Activated CD8-positive, alpha-beta memory T cell treated with anti-CD3 and anti-CD28 coated beads, Interleukin-2, amount 10 ng/mL, durations not matched to agents 7 days and 5 days (primary cell): ENCODE measurements around the gene MESD. TPM values are rescaled to one million over a fixed set of nuclear protein-coding genes. Genes with fewer than 3 reads are reported as not detected.

Source experiments
- ATAC-seq: fragments of 150-1000 bp; cut with Tn5 transposase; one replicate; pipeline ENCODE4 v1.10.0; 2021; ENCODE audit warnings: moderate library complexity
- CTCF ChIA-PET: fragments of 350-600 bp; sonication (Branson Sonifier 250); formaldehyde crosslinking; loops from one replicate; lab custom pipeline; 2021; ENCODE audit warnings: antibody characterized with exemption; lab: Charles Lee
- DNase-seq: peaks from one replicate; pipeline ENCODE4 v3.0.0-alpha.2; 2020
- H3K27ac Mint-ChIP-seq: one replicate; pipeline ENCODE4 v1.8.0; 2021; ENCODE audit warnings: mild to moderate bottlenecking, mixed read lengths
- H3K27me3 Mint-ChIP-seq: one replicate; pipeline ENCODE4 v1.8.0; 2021; ENCODE audit warnings: mixed read lengths
- H3K36me3 Mint-ChIP-seq: one replicate; pipeline ENCODE4 v1.8.0; 2021; ENCODE audit warnings: mild to moderate bottlenecking, mixed read lengths
- H3K4me1 Mint-ChIP-seq: one replicate; pipeline ENCODE4 v1.8.0; 2021; ENCODE audit warnings: mixed read lengths
- H3K4me3 Mint-ChIP-seq: one replicate; pipeline ENCODE4 v1.8.0; 2021; ENCODE audit warnings: mild to moderate bottlenecking, moderate library complexity, mixed read lengths
- H3K9me3 Mint-ChIP-seq: one replicate; pipeline ENCODE4 v1.8.0; 2022; ENCODE audit warnings: low read depth, mixed read lengths
- total RNA-seq, 2 experiments: library from RNA; stranded (reverse); gene quantifications; one replicate each; pipeline ENCODE4 v1.2.3, GENCODE V29; 2021

The MESD gene
- total RNA-seq, result 10 to 100 TPM; 27.6 to 27.8 TPM

DNA sequence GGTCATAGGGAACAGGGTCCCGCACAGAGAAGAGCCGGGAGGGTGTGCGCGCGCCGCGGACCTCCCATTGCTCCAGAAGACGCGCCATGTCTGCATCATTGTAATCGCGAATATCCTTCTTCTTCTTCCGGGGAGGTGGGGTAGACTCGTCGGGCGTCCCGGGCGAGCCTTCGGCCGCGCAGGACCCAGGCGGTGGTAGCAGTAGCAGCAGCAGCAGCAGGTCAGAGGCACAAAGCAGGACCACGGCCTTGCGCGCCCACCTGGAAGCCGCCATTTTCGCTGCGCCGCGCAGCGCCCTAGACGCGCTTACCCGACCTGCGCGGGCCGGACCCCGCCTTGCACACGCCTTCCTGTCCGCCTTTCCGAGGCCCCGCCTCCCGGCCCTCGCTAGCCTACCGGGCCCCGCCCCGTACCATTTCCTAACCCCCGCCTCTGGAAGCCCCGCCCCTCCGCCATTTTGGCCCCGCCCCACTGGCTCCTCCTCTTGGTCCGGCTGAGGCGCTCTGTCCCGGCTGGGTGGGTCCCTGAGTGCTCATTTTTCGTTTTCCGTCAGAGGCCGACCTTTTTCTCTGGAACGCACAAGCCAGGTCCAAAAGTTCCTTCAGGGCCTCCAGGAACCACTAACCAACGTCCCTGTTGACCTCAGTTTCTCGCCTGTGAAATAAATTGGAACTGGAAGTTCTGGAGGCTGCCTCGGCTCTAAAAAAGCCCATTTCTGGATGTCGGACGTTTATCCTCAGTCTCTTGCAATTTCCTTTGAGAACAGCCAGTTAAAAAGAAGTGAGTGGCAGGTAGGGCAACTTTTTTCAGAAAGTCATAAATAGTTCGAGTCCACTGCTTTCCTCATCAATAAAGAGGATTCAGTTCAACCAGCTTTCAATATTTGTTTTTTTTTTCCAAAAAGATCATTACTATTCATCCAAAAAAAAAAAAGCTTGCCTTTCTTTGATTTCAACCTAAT, at the start of gene MESD:
MESD (minus strand) TSS at position 302 of the 961 bp plus-strand sequence; CDS start at position 274, 28 bp downstream.
- Mint-ChIP-seq H3K27ac (peak within 1 kb of the TSS; percentile 96), H3K4me3 (peak within 1 kb of the TSS; percentile 100), H3K4me1 (peaks cover 58% of the 10 kb centered on the region), H3K9me3 (no peaks in the 10 kb centered on the region), H3K27me3 (no peaks in the 10 kb centered on the region), H3K36me3 (peaks cover 27% of the 10 kb centered on the region)
- peak; percentile 99 for ATAC-seq
- CTCF ChIA-PET, result interaction anchor here (0.9 to 7.1 kb wide), 5 partner anchors 9 to 305 kb away, joined by 3 to 52 read pairs (median 8); partner anchors contain the start of gene TLNRD1
- peak; percentile 98 for DNase-seq

- peaks cover 14% of the 10 kb centered on the region for H3K4me1 Mint-ChIP-seq
- no peaks in the 10 kb centered on the region for H3K9me3 Mint-ChIP-seq
- DNase-seq, result no peak
- peak; percentile 58 for ATAC-seq
- no peak overlapping the region for H3K4me3 Mint-ChIP-seq
- peak overlapping the region; percentile 79 for H3K27ac Mint-ChIP-seq
- no peaks in the 10 kb centered on the region for H3K27me3 Mint-ChIP-seq
- CTCF ChIA-PET, result interaction anchor here (1.0 kb wide), 2 partner anchors 9 to 227 kb away, joined by 3 read pairs; no protein-coding TSS in a partner anchor
- peaks cover 3% of the 10 kb centered on the region for H3K36me3 Mint-ChIP-seq
Observed at GRCh38 chr15:81038975-81039607, 49.5 kb upstream of the MESD start.

- no peak for DNase-seq
- no peaks in the 10 kb centered on the region for H3K9me3 Mint-ChIP-seq
- no peak overlapping the region for H3K4me3 Mint-ChIP-seq
- no peaks in the 10 kb centered on the region for H3K27me3 Mint-ChIP-seq
- no peak overlapping the region for H3K27ac Mint-ChIP-seq
- H3K4me1 Mint-ChIP-seq, result peaks cover 12% of the 10 kb centered on the region
- CTCF ChIA-PET, result interaction anchor here (1.0 kb wide), 2 partner anchors 8 to 228 kb away, joined by 3 read pairs; no protein-coding TSS in a partner anchor
- peaks cover 3% of the 10 kb centered on the region for H3K36me3 Mint-ChIP-seq
- ATAC-seq, result no peak
Observed at GRCh38 chr15:81037952-81038743, 48.5 kb upstream of the MESD start.

- DNase-seq (no peak), ATAC-seq (no peak)
- Mint-ChIP-seq H3K27me3 (no peaks in the 10 kb centered on the region), H3K36me3 (peaks cover 15% of the 10 kb centered on the region), H3K9me3 (peaks cover 11% of the 10 kb centered on the region), H3K4me1 (peaks cover 17% of the 10 kb centered on the region), H3K4me3 (no peak overlapping the region), H3K27ac (no peak overlapping the region)
- CTCF ChIA-PET, result no interaction called here
Observed at GRCh38 chr15:81033508-81033907, 43.9 kb upstream of the MESD start.

DNA sequence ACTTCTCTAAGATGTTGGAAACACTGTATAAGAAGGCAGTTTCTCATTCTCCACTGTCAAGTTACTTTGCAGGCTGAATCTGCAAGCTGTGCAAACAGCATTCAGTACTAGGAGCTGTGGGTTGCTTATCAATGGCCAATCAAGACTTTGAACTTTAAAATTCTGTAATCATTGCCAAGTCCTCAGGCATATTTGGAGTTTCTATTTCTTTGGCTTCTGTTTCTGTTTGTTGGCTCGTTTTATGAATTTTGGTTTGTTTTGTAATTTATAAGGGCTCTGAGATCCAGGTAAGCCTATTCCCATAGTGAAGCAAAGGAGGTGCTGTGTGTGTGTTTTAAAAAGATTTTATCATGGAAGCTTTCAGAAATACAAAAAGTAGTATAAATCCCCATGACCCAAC, 43.2 kb upstream of the MESD start:
- H3K4me3 Mint-ChIP-seq, result no peak overlapping the region
- CTCF ChIA-PET, result interaction anchor here (1.4 to 1.9 kb wide), 2 partner anchors 233 to 242 kb away, joined by 3 to 6 read pairs; no protein-coding TSS in a partner anchor

GRCh38 chr15:81032355-81032754, 42.7 kb upstream of the MESD start:
- H3K27me3 Mint-ChIP-seq, result no peaks in the 10 kb centered on the region
- peaks cover 14% of the 10 kb centered on the region for H3K9me3 Mint-ChIP-seq
- no peak overlapping the region for H3K4me3 Mint-ChIP-seq
- CTCF ChIA-PET, result interaction anchor here (1.4 to 1.9 kb wide), 2 partner anchors 234 to 242 kb away, joined by 3 to 6 read pairs; no protein-coding TSS in a partner anchor
- ATAC-seq (no peak), DNase-seq (no peak)
- H3K36me3 Mint-ChIP-seq, result peaks cover 17% of the 10 kb centered on the region
- H3K27ac Mint-ChIP-seq, result no peak overlapping the region
- H3K4me1 Mint-ChIP-seq, result peaks cover 15% of the 10 kb centered on the region

More for the DNA sequence above, 43.2 kb upstream of the MESD start:
- H3K36me3 Mint-ChIP-seq, result peaks cover 17% of the 10 kb centered on the region
- H3K9me3 Mint-ChIP-seq, result peaks cover 14% of the 10 kb centered on the region
- H3K27ac Mint-ChIP-seq, result no peak overlapping the region
- H3K4me1 Mint-ChIP-seq, result peaks cover 15% of the 10 kb centered on the region
- no peaks in the 10 kb centered on the region for H3K27me3 Mint-ChIP-seq
- DNase-seq (no peak), ATAC-seq (no peak)

GRCh38 chr15:81031203-81031602, 41.6 kb upstream of the MESD start:
- peaks cover 24% of the 10 kb centered on the region for H3K4me1 Mint-ChIP-seq
- H3K27me3 Mint-ChIP-seq, result no peaks in the 10 kb centered on the region
- H3K36me3 Mint-ChIP-seq, result peaks cover 17% of the 10 kb centered on the region
- ATAC-seq, result no peak
- H3K9me3 Mint-ChIP-seq, result peaks cover 14% of the 10 kb centered on the region
- CTCF ChIA-PET, result interaction anchor here (1.4 to 1.9 kb wide), 4 partner anchors 11 to 243 kb away, joined by 3 to 6 read pairs (median 4); no protein-coding TSS in a partner anchor
- no peak overlapping the region for H3K4me3 Mint-ChIP-seq
- DNase-seq, result no peak
- no peak overlapping the region for H3K27ac Mint-ChIP-seq

DNA sequence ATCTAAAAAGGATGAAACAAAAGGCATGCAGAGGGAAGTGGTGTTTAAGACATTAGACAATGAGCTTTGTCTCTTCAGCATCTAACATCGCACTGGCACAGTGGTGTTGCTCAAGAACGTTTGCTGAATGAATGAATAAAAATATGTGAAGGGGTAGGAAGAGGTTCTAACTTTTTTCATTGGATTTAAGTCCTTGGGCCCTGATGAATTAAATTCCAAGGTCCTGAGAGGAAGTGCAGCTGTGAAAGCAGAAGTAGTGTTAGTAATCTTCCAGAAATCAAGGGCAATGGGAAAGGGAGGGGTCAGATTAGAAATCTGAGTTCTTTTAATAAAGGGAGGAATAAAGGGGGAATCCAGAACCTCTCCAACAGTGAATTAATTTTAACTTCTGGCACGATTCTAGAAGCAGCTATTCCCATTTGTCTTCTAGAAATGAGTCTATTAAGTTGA, 40.7 kb upstream of the MESD start:
- Mint-ChIP-seq H3K36me3 (peaks cover 14% of the 10 kb centered on the region), H3K9me3 (peaks cover 14% of the 10 kb centered on the region), H3K4me3 (no peak overlapping the region), H3K4me1 (peaks cover 28% of the 10 kb centered on the region), H3K27ac (no peak overlapping the region), H3K27me3 (no peaks in the 10 kb centered on the region)
- CTCF ChIA-PET, result interaction anchor here (0.6 to 1.6 kb wide), 4 partner anchors 8 to 236 kb away, joined by 3 to 5 read pairs (median 3); no protein-coding TSS in a partner anchor
- ATAC-seq (no peak), DNase-seq (no peak)

DNA sequence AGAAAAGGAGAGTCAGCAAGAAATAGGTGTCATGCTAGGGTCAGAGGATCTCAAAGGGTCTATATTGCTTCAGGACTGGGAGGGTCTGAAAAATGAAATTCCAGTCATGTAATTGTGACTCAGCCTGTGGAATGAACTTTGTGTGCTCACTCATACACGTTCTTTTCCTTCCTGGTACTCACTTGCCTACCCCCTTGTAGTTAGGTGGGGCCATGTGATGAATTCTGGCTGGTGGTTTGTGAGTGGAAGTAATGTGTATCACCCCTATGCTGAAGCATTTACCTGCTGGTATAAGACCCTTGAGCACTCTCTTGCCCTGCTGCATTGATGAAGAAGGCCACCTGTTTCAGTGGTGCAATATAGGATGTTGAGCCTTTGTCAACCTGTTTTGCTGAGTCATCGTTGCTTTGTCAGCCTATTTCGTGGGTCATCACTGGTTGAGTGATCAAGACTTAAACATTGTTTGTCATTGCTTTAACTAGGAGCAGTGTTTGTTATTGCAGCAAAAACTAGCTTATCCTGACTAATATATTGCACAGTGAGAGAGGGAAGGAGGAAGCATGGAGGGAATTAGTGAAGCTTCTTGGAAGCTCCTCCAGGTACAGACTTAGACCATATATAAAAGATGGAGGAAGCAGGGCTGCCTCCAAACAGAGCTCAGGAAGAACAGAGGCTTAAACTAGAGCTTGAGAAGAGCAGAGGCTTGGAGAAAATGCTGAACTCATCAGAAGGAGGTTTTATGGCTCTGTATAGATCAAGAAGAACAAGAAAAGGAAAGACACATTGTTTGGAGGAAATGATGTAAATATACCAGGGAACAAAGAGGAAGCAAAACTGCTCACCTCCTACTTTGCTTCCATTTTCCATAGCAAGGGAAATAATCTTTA, 40.0 kb upstream of the MESD start:
- H3K9me3 Mint-ChIP-seq, result peaks cover 14% of the 10 kb centered on the region
- ATAC-seq, result no peak

DNA sequence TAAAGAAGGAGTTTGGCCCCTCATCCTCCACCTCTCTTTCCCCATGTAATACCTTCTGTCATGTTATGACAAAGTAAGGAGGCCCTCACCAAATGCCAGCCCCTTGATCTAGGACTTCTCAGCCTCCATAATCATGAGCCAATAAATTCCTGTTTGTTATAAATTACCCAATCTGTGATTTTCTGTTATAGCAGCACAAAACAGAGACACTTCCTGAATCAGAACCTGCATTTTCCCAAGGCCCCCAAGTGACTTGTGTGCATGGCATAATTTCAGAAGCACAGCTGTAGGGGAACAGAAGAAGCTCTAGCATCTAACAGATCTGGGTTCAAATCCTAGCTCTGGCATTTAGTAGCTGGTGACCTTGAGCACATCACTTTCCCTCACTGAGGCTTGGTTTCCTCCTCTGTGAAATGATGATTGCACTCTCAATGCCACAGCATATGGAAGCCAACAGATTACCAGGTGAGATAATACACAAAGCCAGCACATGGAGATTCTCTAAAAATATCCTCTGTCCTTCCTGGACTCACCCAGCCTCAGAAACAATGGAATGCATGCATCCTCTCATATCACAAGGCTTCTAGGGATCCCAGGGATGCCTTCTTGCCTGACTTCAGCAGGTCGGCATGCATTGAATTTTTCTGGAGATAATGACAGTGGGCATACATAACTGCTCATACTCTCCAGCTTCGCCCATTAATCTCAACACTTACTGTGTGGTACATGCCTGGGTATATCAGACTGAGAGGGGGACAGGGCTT, 37.4 kb upstream of the MESD start:
- CTCF ChIA-PET, result no interaction called here
- peaks cover 14% of the 10 kb centered on the region for H3K9me3 Mint-ChIP-seq

More for the DNA sequence above, 40.0 kb upstream of the MESD start:
- H3K27me3 Mint-ChIP-seq, result no peaks in the 10 kb centered on the region
- H3K4me1 Mint-ChIP-seq, result peaks cover 34% of the 10 kb centered on the region
- CTCF ChIA-PET, result interaction anchor here (0.6 to 1.6 kb wide), 4 partner anchors 9 to 237 kb away, joined by 3 to 5 read pairs (median 3); no protein-coding TSS in a partner anchor
- no peak overlapping the region for H3K4me3 Mint-ChIP-seq
- H3K36me3 Mint-ChIP-seq, result peaks cover 16% of the 10 kb centered on the region
- no peak overlapping the region for H3K27ac Mint-ChIP-seq
- DNase-seq, result no peak

GRCh38 chr15:81025721-81026370, 36.2 kb upstream of the MESD start:
- CTCF ChIA-PET, result no interaction called here

More for the DNA sequence above, 37.4 kb upstream of the MESD start:
- Mint-ChIP-seq H3K36me3 (peaks cover 16% of the 10 kb centered on the region), H3K27me3 (no peaks in the 10 kb centered on the region), H3K4me3 (no peak overlapping the region), H3K27ac (no peak overlapping the region), H3K4me1 (peaks cover 46% of the 10 kb centered on the region)
- no peak for ATAC-seq
- no peak for DNase-seq

More at GRCh38 chr15:81025721-81026370, 36.2 kb upstream of the MESD start:
- peaks cover 46% of the 10 kb centered on the region for H3K4me1 Mint-ChIP-seq
- H3K9me3 Mint-ChIP-seq, result peaks cover 13% of the 10 kb centered on the region
- H3K4me3 Mint-ChIP-seq, result no peak overlapping the region
- H3K27ac Mint-ChIP-seq, result no peak overlapping the region
- DNase-seq (no peak), ATAC-seq (no peak)
- H3K27me3 Mint-ChIP-seq, result no peaks in the 10 kb centered on the region
- peaks cover 17% of the 10 kb centered on the region for H3K36me3 Mint-ChIP-seq
